Spleen (tissue), 7 donors: ENCODE measurements around the gene DDR1.

Experiments
- POLR2A ChIP-seq, 3 donors: fragments of 450-650 bp; IDR thresholded peaks; one replicate each; pipeline ENCODE4 v1.5.1; 2017; ENCODE audit warnings: antibody characterized with exemption in 3 of 3, mild to moderate bottlenecking in 1 of 3
- TF ChIP-seq, protein P1 (sequence below), 11 experiments: fragments of 200-600 bp in 7 of 11; fragments of 450-650 bp in 4 of 11; sonication (generic) in 4 of 11; IDR thresholded peaks in 8 of 11; conservative IDR thresholded peaks in 3 of 11; 1 replicate in 7 of 11; 2 replicates in 4 of 11; pipeline versions ENCODE4 v1.4.0 to v1.8.0; 2016 to 2021; ENCODE audit warnings: antibody characterized with exemption in 11 of 11, inconsistent platforms in 4 of 11, mild to moderate bottlenecking in 1 of 11
- donor health status: DM: no; HTN: no; CAD: no; lungs with moderate emphysema.
- donor health status: DM: no; HTN: no; CAD: no.
- donor health status: DM: no; HTN: no; CAD: no.

DNA sequence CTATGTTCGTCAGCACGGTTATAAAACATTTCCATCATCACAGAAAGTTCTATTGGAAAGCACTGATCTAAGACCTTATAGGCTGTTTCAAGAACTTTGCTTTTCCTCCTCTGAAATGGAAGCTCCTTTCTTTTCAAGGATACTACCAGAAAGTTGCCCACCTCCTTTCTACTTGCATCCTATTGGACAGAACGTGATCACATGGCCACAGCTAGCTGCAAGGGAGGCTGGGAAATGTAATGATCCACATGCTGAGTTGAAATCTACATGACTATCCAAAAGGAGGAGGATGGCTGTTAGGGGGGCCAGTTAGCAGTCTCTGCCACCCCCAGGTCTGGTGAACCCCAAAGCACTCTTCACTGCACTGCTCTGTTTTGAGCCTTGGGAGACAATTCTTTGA, 44.4 kb downstream of the DDR1 start:
- TF ChIP-seq, protein P1, sequence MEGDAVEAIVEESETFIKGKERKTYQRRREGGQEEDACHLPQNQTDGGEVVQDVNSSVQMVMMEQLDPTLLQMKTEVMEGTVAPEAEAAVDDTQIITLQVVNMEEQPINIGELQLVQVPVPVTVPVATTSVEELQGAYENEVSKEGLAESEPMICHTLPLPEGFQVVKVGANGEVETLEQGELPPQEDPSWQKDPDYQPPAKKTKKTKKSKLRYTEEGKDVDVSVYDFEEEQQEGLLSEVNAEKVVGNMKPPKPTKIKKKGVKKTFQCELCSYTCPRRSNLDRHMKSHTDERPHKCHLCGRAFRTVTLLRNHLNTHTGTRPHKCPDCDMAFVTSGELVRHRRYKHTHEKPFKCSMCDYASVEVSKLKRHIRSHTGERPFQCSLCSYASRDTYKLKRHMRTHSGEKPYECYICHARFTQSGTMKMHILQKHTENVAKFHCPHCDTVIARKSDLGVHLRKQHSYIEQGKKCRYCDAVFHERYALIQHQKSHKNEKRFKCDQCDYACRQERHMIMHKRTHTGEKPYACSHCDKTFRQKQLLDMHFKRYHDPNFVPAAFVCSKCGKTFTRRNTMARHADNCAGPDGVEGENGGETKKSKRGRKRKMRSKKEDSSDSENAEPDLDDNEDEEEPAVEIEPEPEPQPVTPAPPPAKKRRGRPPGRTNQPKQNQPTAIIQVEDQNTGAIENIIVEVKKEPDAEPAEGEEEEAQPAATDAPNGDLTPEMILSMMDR (IDR thresholded peaks at IDR 0.05 in 8 of 11, conservative IDR thresholded peaks at IDR 0.05 in 3 of 11), result no peak
- no peak for TF ChIP-seq POLR2A (IDR thresholded peaks at IDR 0.05)
